Progenitor cell of endocrine pancreas (in vitro differentiated cells): ENCODE measurements around the gene GCAT. TPM values are rescaled to one million over a fixed set of nuclear protein-coding genes. Genes with fewer than 3 reads are reported as not detected.
A peak's percentile ranks its signal among the peaks of the same experiment; 100 is the strongest.

ENCODE experiments used
- DNase-seq: peaks from one replicate; pipeline ENCODE4 v3.0.0; 2021; ENCODE audit warnings: low spot score; ENCODE audit not compliant: unreplicated experiment
- H3K27ac Mint-ChIP-seq: 2 replicates; pipeline ENCODE4 v1.8.0; 2021; ENCODE audit warnings: mild to moderate bottlenecking, moderate library complexity, mixed read lengths
- H3K27me3 Mint-ChIP-seq: 2 replicates; pipeline ENCODE4 v1.8.0; 2021; ENCODE audit warnings: mixed read lengths
- H3K36me3 Mint-ChIP-seq: 2 replicates; pipeline ENCODE4 v1.8.0; 2022; ENCODE audit warnings: mixed read lengths; ENCODE audit not compliant: insufficient read depth
- H3K4me1 Mint-ChIP-seq: 2 replicates; pipeline ENCODE4 v1.8.0; 2021; ENCODE audit warnings: low read depth, mixed read lengths
- H3K4me3 Mint-ChIP-seq: 2 replicates; pipeline ENCODE4 v1.8.0; 2021; ENCODE audit warnings: low read depth, mild to moderate bottlenecking, moderate library complexity, mixed read lengths
- H3K9me3 Mint-ChIP-seq: 2 replicates; pipeline ENCODE4 v1.8.0; 2021; ENCODE audit warnings: low read depth, mixed read lengths
- CTCF ChIP-seq: fragments of 200-600 bp; sonication (generic); IDR thresholded peaks from one replicate; pipeline ENCODE4 v1.5.0; 2021; ENCODE audit warnings: antibody characterized with exemption, mild to moderate bottlenecking; ENCODE audit not compliant: unreplicated experiment
- total RNA-seq: library from RNA; stranded (reverse); gene quantifications from 2 replicates; pipeline ENCODE4 v1.2.1, GENCODE V29; 2021

The GCAT gene
- total RNA-seq, 1 donor from 2014 or later, result 20.2 TPM

DNA sequence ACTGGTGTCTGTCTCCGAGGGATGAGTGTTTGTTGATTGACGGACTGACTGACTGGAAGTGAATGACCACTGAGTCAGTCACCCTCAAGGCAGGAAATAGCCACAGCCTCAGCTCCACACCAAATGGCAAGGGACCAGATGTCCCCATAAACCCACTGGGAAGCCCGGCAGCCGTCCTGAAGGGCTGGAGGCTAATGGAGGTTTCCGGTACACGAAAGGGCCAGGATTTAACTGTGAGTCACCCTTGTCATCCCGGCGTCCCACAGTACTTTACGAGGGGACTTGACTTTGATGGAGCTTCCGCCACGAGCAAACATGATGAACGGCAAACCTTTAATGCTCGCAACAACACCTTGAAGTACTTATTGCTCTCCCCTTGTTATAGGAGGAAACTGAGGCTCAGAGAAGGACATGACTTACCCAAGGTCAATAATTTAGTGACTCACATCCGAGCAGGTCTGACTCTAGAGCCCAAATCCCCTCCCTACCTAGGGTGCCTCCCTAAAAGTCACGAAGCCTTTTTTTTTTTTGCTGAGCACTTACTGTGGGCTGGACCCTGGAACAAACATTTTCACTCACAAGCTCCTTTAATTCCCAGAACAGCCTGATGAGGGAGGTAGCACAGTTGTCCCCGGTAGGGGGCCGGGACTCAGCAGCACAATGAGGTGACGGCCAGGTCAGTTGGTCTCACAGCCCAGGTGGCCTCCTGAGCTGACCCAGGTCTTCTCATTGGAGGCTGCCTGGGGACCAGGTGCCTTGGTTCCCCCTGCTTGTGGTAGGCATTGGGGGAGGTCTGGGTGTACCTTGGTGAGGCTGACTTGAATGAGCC is 25.2 kb upstream of the GCAT start:
- Mint-ChIP-seq H3K27ac (peak overlapping the region; percentile 31), H3K36me3 (no peaks in the 10 kb centered on the region), H3K27me3 (no peaks in the 10 kb centered on the region), H3K4me3 (no peak overlapping the region), H3K4me1 (peaks cover 6% of the 10 kb centered on the region), H3K9me3 (no peaks in the 10 kb centered on the region)
- TF ChIP-seq CTCF, result peak; percentile 44
- no peak for DNase-seq

DNA sequence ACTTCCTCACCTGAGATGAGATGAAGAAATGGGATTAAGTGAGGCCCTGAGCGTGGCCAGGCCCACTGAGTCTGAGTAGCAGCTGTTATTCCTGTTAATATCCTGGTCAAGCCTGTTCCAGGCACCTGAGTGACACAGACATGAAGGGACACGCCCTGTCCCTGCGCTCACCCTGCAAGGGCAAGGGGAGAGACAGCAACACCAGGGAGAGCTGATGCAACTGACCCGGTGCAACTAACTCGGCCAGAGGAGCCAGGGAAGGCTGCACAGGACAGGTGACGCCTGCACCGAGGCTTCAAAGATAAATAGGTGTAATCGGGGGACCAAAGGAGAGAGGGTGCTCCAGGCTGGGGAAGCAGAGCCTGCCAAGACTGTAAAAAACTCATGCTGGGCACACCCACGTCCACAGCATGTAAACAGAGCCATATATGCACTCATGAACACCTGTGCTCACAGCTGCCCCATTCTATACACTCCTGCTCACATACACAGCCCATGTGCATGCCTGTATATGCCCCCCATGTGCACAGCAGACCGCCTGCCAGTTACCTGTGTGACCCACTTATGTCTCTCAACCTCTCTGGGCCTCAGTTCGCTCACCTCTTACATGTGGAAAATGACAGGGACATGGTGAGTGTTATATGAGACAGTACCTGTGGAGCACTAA is 22.8 kb upstream of the GCAT start:
- H3K4me3 Mint-ChIP-seq, result no peak overlapping the region
- no peak for TF ChIP-seq CTCF
- H3K27me3 Mint-ChIP-seq, result no peaks in the 10 kb centered on the region
- DNase-seq, result no peak
- H3K36me3 Mint-ChIP-seq, result no peaks in the 10 kb centered on the region
- H3K4me1 Mint-ChIP-seq, result peaks cover 6% of the 10 kb centered on the region
- peak overlapping the region; percentile 21 for H3K27ac Mint-ChIP-seq
- no peaks in the 10 kb centered on the region for H3K9me3 Mint-ChIP-seq

GRCh38 chr22:37790234-37790633 is 17.5 kb upstream of the GCAT start:
- H3K9me3 Mint-ChIP-seq, result no peaks in the 10 kb centered on the region
- TF ChIP-seq CTCF, result no peak
- H3K4me1 Mint-ChIP-seq, result peaks cover 2% of the 10 kb centered on the region
- no peak overlapping the region for H3K27ac Mint-ChIP-seq
- no peaks in the 10 kb centered on the region for H3K27me3 Mint-ChIP-seq
- H3K4me3 Mint-ChIP-seq, result no peak overlapping the region
- H3K36me3 Mint-ChIP-seq, result no peaks in the 10 kb centered on the region
- no peak for DNase-seq

GRCh38 chr22:37792494-37792893 is 15.2 kb upstream of the GCAT start:
- no peaks in the 10 kb centered on the region for H3K9me3 Mint-ChIP-seq
- H3K4me3 Mint-ChIP-seq, result no peak overlapping the region
- peaks cover 2% of the 10 kb centered on the region for H3K4me1 Mint-ChIP-seq
- TF ChIP-seq CTCF, result no peak
- H3K36me3 Mint-ChIP-seq, result no peaks in the 10 kb centered on the region
- H3K27me3 Mint-ChIP-seq, result no peaks in the 10 kb centered on the region
- no peak for DNase-seq
- no peak overlapping the region for H3K27ac Mint-ChIP-seq

GRCh38 chr22:37794376-37794775 is 13.4 kb upstream of the GCAT start:
- Mint-ChIP-seq H3K36me3 (no peaks in the 10 kb centered on the region), H3K27ac (peak overlapping the region; percentile 87), H3K4me3 (no peak overlapping the region), H3K27me3 (peaks cover 2% of the 10 kb centered on the region), H3K9me3 (no peaks in the 10 kb centered on the region), H3K4me1 (peaks cover 2% of the 10 kb centered on the region)
- TF ChIP-seq CTCF, result no peak
- DNase-seq, result no peak
